C1 segment of cervical spinal cord (tissue), 14 donors: ENCODE measurements around the gene CDH13.
A peak's percentile ranks its signal among the peaks of the same experiment; 100 is the strongest.

Experiments used
- DNase-seq, 14 donors: peaks; one replicate each; lab custom pipeline; 2025; lab: John Stamatoyannopoulos, UW

The CDH13 gene

GRCh38 chr16:83343935-83344366 is 717.2 kb downstream of the CDH13 start:
- DNase-seq: no peak

GRCh38 chr16:83345846-83346640 is 719.3 kb downstream of the CDH13 start:
- DNase-seq: peak in 1 of 14 donors; percentile 48

- DNase-seq: no peak
These were observed 722.2 kb downstream of the CDH13 start for GRCh38 chr16:83348991-83349390.

- peak in 1 of 14 donors; percentile 72 for DNase-seq
These were observed 723.7 kb downstream of the CDH13 start for GRCh38 chr16:83350481-83350880.

GRCh38 chr16:83351846-83352245 is 725.1 kb downstream of the CDH13 start:
- no peak for DNase-seq

GRCh38 chr16:83353241-83353640 is 726.5 kb downstream of the CDH13 start:
- no peak for DNase-seq

- no peak for DNase-seq
These were observed 727.2 kb downstream of the CDH13 start for GRCh38 chr16:83354015-83354414.

GRCh38 chr16:83355570-83356218 is 728.9 kb downstream of the CDH13 start:
- DNase-seq: no peak

GRCh38 chr16:83356266-83356665 is 729.5 kb downstream of the CDH13 start:
- peak in 6 of 14 donors; percentile 0 to 47 (median 3) for DNase-seq

- peak in 1 of 14 donors; percentile 88 for DNase-seq
These were observed 730.2 kb downstream of the CDH13 start for GRCh38 chr16:83356986-83357385.

GRCh38 chr16:83363521-83363920 is 736.8 kb downstream of the CDH13 start:
- no peak for DNase-seq

- no peak for DNase-seq
These were observed 738.4 kb downstream of the CDH13 start for GRCh38 chr16:83365166-83365565.

- no peak for DNase-seq
These were observed 739.5 kb downstream of the CDH13 start for GRCh38 chr16:83366228-83366627.

GRCh38 chr16:83374979-83375378 is 748.2 kb downstream of the CDH13 start:
- DNase-seq: no peak

GRCh38 chr16:83389751-83390150 is 763.0 kb downstream of the CDH13 start:
- DNase-seq: no peak

- no peak for DNase-seq
These were observed 764.0 kb downstream of the CDH13 start for GRCh38 chr16:83390759-83391158.

GRCh38 chr16:83392743-83393142 is 766.0 kb downstream of the CDH13 start:
- DNase-seq: no peak

- no peak for DNase-seq
These were observed 766.6 kb downstream of the CDH13 start for GRCh38 chr16:83393196-83393981.

GRCh38 chr16:83397601-83398291 is 771.0 kb downstream of the CDH13 start:
- DNase-seq: no peak

GRCh38 chr16:83400234-83400633 is 773.5 kb downstream of the CDH13 start:
- no peak for DNase-seq

- DNase-seq: no peak
These were observed 775.5 kb downstream of the CDH13 start for GRCh38 chr16:83402160-83402814.
